AML-193 (cell line): ENCODE results near the gene SAV1.
"Not testable (repeated sequence)": the region's sequence is repeated elsewhere in the genome, so short reads cannot be mapped to it uniquely, and the experiment has no call there.

ENCODE experiments used
- DNase-seq, 2 experiments: peaks; one replicate each; lab custom pipeline; 2025; lab: John Stamatoyannopoulos, UW

Gene SAV1

GRCh38 chr14:50667996-50668825, at the start of gene SAV1:
SAV1 (minus strand) TSS chr14:50668306; CDS start chr14:50667967, 339 bp downstream.
- DNase-seq: no peak

DNA sequence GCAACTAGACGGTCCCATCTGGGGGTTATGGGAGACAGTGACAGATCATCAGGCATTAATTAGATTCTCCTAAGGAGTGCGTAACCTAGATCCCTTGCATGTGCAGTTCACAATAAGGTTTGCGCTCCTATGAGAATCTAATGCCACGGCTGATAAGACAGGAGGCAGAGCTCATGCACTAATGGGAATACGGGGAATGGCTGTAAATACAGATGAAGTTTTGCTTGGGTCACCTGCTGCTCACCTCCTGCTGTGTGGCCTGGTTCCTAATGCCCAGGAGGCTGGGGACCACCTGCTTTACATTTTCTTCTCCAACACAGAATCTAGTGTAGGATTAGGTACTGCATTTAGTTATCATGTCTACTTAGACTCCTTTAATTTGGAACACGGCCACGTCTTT, 49.7 kb upstream of the SAV1 start:
- DNase-seq: no peak

DNA sequence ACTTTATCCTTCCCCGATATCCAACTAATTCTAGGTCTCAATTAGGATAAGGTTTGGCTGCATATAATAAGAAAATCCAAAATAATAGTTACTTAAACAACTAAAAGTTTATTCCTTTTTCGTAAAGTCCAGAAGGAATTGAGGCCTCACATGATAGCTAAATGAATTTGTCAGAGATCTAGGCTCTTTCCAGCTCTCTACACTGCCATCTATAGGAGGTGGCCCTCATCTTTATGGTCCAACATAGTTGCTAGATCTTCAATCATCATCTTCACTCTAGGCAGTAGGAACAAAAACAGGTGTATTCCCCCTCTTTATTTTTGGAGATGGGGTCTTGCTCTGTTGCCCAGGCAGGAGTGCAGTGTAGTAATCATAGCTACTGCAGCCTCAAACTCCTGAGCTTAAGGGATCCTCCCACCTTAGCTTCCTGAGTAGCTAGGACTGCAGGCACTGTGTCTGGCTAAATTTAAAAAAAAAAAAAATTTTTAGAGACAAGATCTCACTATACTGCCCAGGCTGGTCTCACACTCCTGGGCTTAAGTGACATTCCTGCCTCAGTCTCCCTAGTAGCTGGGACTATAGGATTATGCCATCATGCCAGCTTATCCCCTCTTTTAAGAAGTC, 46.5 kb upstream of the SAV1 start:
- peak; percentile 19 to 38 for DNase-seq

DNA sequence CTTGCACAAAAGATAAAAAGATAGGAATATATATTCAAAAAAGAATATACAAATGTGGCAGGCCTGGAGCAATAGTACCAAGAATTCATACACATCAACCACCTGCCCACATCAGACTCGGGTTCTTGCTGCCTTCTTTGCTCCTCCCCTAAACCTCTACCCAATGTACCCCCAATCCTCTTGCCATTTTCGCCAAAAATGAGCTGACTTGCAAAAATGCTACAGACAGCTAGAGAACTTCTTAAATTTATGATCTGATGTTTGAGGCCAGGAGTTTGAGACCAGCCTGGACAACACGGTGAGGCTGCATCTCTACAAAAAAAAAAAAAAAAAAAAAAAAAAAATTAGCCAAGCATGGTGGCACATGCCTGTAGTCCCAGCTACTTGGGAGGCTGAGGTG, 42.9 kb upstream of the SAV1 start:
- DNase-seq: no peak

GRCh38 chr14:50705026-50705593, 37.0 kb upstream of the SAV1 start:
- DNase-seq: no peak

GRCh38 chr14:50704454-50705010, 36.4 kb upstream of the SAV1 start:
- no peak for DNase-seq

- no peak for DNase-seq
Observed at GRCh38 chr14:50697659-50698290, 29.7 kb upstream of the SAV1 start.

DNA sequence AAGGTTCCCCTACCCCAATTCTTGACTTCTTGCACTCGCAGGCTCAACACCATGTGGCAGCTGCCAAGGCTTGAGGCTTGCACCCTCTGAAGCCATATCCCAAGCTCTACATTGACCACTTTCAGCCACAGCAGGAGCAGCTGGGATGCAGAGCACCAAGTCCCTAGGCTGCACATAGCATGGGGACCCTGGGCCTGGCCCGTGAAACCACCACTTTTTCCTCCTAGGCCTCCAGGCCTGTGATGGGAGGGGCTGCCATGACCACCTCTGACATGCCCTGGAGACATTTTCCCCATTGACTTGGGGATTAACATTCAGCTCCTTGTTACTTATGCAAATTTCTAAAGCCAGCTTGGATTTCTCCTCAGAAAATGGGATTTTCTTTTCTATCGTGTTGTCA, 26.2 kb upstream of the SAV1 start:
- DNase-seq: not testable (repeated sequence)

DNA sequence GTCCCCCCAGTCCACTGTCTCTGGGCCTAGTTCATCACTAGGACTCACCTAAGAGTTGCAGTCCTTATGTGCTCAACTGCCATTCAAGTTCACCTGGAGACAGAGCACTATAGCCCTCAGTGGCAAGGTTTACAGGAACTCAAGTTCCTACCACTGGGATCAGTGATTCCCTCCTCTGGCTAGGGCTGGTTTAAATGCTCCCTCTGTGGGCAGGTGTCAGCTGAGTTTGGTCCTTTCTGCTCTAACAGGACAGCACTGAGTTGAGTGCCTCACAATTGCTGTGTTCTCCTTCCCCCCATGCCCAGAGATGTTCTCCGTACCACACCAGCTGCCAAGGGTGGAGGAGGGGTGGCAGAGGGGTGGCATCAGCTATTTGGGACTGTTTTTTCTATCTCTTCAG, 20.8 kb upstream of the SAV1 start:
- DNase-seq: no peak

DNA sequence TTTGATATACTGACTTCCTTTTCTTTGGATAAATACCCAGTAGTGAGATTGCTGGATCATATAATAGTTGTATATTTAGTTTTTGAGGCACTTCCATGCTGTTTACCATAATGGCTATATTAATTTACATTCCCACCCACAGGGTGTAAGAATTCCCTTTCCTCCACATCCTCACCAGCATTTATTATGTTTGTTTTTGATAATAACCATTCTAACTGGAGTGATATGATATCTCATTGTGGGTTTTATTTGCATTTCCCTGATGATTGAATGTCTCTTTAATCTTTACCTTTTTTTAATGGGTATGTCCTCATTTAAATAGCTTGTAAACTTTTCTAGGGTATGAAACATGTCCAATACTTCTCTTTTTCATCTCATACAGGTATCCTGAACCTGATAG, 11.6 kb upstream of the SAV1 start:
- DNase-seq: no peak

GRCh38 chr14:50678163-50678562, 10.1 kb upstream of the SAV1 start:
- no peak for DNase-seq

GRCh38 chr14:50677527-50678063, 9.5 kb upstream of the SAV1 start:
- DNase-seq: peak; percentile 26 to 43

GRCh38 chr14:50676814-50677516, 8.9 kb upstream of the SAV1 start:
- no peak for DNase-seq

GRCh38 chr14:50675597-50675996, 7.5 kb upstream of the SAV1 start:
- DNase-seq: no peak

DNA sequence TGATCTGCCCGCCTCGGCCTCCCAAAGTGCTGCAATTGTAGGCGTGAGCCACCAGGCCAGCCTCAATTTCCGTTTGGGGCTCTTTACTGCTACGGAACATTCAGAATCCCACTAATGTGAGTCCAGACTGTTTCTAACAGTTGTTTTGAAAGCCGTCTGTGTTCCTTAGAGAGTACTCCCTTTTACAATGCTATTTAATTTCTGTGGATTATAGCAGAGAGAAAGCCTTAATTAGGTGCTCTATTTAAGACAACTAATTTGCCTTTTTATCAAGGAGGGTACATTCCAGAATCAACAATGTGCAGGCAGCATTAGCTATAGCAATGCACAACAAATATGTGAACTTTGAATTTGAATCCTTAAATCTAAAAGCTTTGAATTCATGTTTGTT, 2.8 kb upstream of the SAV1 start:
- no peak for DNase-seq

- no peak for DNase-seq
Observed at GRCh38 chr14:50670196-50670865, 2.2 kb upstream of the SAV1 start.

DNA sequence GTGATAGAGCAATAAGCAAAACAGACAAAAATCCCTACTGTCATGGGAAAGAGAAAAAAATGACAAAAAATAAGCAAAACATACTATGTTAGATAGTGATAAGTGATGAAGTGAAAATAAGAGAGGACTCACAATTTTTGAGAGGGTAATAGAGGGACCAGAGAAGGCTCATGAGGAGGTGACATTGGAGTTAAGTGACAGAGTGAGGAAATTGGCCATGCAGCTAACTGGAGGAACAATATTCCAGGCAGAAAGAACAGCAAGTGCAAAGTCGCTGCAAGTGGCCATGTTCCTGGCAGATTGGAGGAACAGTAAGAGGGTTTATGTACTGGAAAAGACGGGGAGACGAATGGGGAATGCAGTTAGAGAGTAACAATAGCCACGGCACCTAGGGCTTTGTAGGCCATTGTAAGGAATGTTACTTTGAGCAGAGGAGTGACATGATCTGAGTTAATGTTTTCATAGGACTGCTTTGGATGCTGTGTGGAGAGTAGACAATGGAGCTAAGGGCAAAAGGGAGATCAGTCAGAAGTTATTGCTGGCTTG, 1.4 kb upstream of the SAV1 start:
- DNase-seq: no peak

GRCh38 chr14:50668826-50669143, 679 bp upstream of the SAV1 start:
- no peak for DNase-seq

- no peak for DNase-seq
Observed at GRCh38 chr14:50667684-50667995, 466 bp downstream of the SAV1 start.

DNA sequence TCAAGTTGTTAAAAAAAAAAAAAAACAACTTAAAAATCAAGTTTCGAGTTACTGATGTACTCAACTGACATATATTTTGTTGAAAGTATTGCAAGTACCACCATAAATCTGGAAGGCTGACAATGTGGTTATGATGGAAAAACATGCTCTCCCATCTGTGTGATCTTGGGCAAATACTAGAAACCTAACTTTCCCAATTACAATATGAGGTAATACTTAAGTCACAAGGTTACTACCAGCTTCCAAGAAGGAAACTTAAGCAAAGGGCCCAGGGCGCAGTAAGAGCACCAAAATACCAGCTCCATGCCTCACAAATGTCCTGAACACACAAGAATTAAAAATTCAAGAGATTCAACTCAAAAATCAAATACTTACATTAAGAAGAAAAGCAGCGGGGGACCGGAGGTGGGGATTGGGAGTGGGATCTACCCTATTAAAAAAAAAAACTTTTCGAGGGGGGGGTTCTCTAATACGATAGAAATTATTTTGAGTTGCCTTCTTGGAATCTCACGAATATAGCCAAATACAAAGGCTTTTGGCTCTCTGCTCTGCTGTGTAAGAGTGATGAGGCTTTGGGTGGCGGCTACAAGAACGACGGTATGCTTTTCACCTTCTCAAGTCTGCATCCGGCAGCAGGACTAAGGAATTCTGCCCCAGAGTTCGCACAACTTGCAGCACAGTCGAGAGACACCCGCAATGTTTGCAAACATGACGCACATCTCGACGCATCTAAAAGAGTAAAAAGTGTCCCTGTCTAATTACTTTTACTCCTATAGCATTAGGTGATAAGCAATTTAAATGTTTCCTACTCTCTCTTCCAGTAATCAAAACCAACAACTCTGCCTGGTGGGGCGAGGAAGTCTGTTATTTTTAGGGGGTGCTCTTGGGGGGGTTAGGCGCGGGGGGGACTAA, 1.1 kb downstream of the SAV1 start:
- DNase-seq: no peak
